ENCODE data around the gene NEU4. TPM values are rescaled to one million over a fixed set of nuclear protein-coding genes. Genes with fewer than 3 reads are reported as not detected.

The NEU4 gene
- total RNA-seq, 1 experiment from 2014 or later = 0.70 TPM

- Histone ChIP-seq H2BK5ac (ENCODE audit: insufficient read length, low read length) (no peak overlapping the region), H4K5ac (ENCODE audit: insufficient read length, low read depth, low read length) (no peak overlapping the region), H3T11ph (ENCODE audit: low read length) (no peak overlapping the region), H3K27me3 (ENCODE audit: insufficient read depth, low read length) (no peaks in the 10 kb centered on the region), H2AK5ac (ENCODE audit: insufficient read length, low read length) (no peak overlapping the region), H3K18ac (ENCODE audit: insufficient read length, low read depth, low read length) (no peak overlapping the region), H3K9ac (ENCODE audit: extremely low read depth, insufficient read length, low read length) (no peak overlapping the region), H3K23ac (ENCODE audit: insufficient read length, low read depth, low read length) (no peak overlapping the region), H2BK120ac (ENCODE audit: low read depth, low read length, poor library complexity, severe bottlenecking) (no peak overlapping the region), H2BK20ac (ENCODE audit: low read depth, low read length, poor library complexity, severe bottlenecking) (no peak overlapping the region), H3K23me2 (ENCODE audit: insufficient read length, low read depth, low read length, poor library complexity, severe bottlenecking) (no peaks in the 10 kb centered on the region), H3K4me2 (ENCODE audit: insufficient read depth, insufficient read length, low read length) (no peak overlapping the region), H2BK12ac (ENCODE audit: insufficient read length, low read depth, low read length) (no peak overlapping the region), H3K56ac (ENCODE audit: insufficient read length, low read depth, low read length) (no peak overlapping the region), H2AFZ (ENCODE audit: low read length) (no peak overlapping the region), H3K14ac (ENCODE audit: insufficient read depth, low read length) (no peak overlapping the region), H3K27ac (ENCODE audit: insufficient read length, low read depth, low read length) (no peak overlapping the region), H4K8ac (replicated peaks; ENCODE audit: insufficient read length, low read depth, low read length) (no peak overlapping the region), H3K79me1 (ENCODE audit: insufficient read depth, low read depth, low read length, poor library complexity, severe bottlenecking) (no peaks in the 10 kb centered on the region), H3K9me3 (ENCODE audit: control insufficient read depth, low read depth, low read length) (no peaks in the 10 kb centered on the region), H4K20me1 (ENCODE audit: control insufficient read depth, insufficient read depth, insufficient read length) (no peaks in the 10 kb centered on the region), H4K91ac (ENCODE audit: insufficient read length, low read depth, low read length) (no peak overlapping the region), H2BK15ac (ENCODE audit: low read depth, low read length) (no peak overlapping the region), H3K4ac (ENCODE audit: low read depth, low read length) (no peak overlapping the region), H3K79me2 (ENCODE audit: insufficient read depth, low read length) (no peaks in the 10 kb centered on the region), H3K4me1 (ENCODE audit: insufficient read depth, low read length) (no peaks in the 10 kb centered on the region; the same call in 1 of the 2 replicates)
- WGBS (ENCODE audit: extremely low coverage, insufficient read length, low lambda C conversion rate) = no CpG with 5 or more reads among the region's 9 CpGs
- no peak for DNase-seq
- H3K9me3 Mint-ChIP-seq = peaks cover under 1 to 5% of the 10 kb centered on the region in 2 experiments; a peak in 4 of 5 replicates
- H3K27me3 Mint-ChIP-seq (ENCODE audit: low read depth) = peaks cover 3% of the 10 kb centered on the region
- H3K27ac Mint-ChIP-seq = no peak overlapping the region
- H3K4me3 Mint-ChIP-seq = no peak overlapping the region
- TF ChIP-seq CTCF (conservative IDR thresholded peaks at IDR 0.05) = no peak
- H3K36me3 Mint-ChIP-seq (ENCODE audit: insufficient read depth in 1 of 3, low read depth in 3 of 3) = no peaks in the 10 kb centered on the region; a peak in 1 of 7 replicates
- peaks cover 6 to 9% of the 10 kb centered on the region in 2 experiments for H3K4me1 Mint-ChIP-seq
These were observed 50.0 kb downstream of the NEU4 start for GRCh38 chr2:241859017-241859435.
